Thoracic aorta (tissue), 2 donors: ENCODE results near the gene POU2AF2. TPM values are rescaled to one million over a fixed set of nuclear protein-coding genes. Genes with fewer than 3 reads are reported as not detected.
"Not testable (repeated sequence)": the region's sequence is repeated elsewhere in the genome, so short reads cannot be mapped to it uniquely, and the experiment has no call there.

ENCODE experiments used
- ATAC-seq: fragments of 150-250 bp; one replicate; pipeline ENCODE4 v1.8.0; 2017; ENCODE audit warnings: low read depth; ENCODE audit not compliant: insufficient number of reproducible peaks, low FRiP score
- DNase-seq: peaks from one replicate; pipeline ENCODE4 v3.0.0-alpha.2; 2020; ENCODE audit warnings: low spot score
- H3K27ac ChIP-seq, 2 donors: fragments of 200-600 bp; sonication (generic); 1 replicate in 1 of 2; 2 replicates in 1 of 2; pipeline ENCODE4 v1.5.1; 2016; ENCODE audit warnings: mild to moderate bottlenecking in 2 of 2, moderate library complexity in 2 of 2
- H3K27me3 ChIP-seq: fragments of 200-600 bp; sonication (generic); replicated peaks from 2 replicates; pipeline ENCODE4 v1.6.0; 2016; ENCODE audit warnings: mild to moderate bottlenecking; ENCODE audit not compliant: insufficient read depth
- H3K36me3 ChIP-seq: fragments of 200-600 bp; sonication (generic); one replicate; pipeline ENCODE4 v1.5.1; 2016
- H3K4me1 ChIP-seq, 2 donors: fragments of 200-600 bp; sonication (generic); 1 replicate in 1 of 2; 2 replicates in 1 of 2; pipeline versions ENCODE4 v1.5.1 to v1.6.0; 2016; ENCODE audit warnings: low read depth in 2 of 2, mild to moderate bottlenecking in 1 of 2; ENCODE audit not compliant: control insufficient read depth in 1 of 2
- H3K4me3 ChIP-seq: fragments of 200-600 bp; sonication (generic); 2 replicates; pipeline ENCODE4 v1.5.1; 2016; ENCODE audit warnings: mild to moderate bottlenecking
- H3K9me3 ChIP-seq: fragments of 200-600 bp; sonication (generic); 2 replicates; pipeline ENCODE4 v1.5.1; 2016
- total RNA-seq, 2 donors: library from RNA; depleted of rRNA; stranded (reverse); fragments of >200 nt; gene quantifications; one replicate each; pipeline versions ENCODE4 v1.1.0 to v1.2.3, GENCODE V29; 2016
- TF ChIP-seq, protein P1 (sequence below): fragments of 200-600 bp; sonication (generic); IDR thresholded peaks from one replicate; pipeline ENCODE4 v1.5.1; 2019; ENCODE audit warnings: antibody characterized with exemption

The POU2AF2 gene
- total RNA-seq, 2 donors from 2014 or later, result not detected

GRCh38 chr11:111264646-111265045 is 19.1 kb downstream of the POU2AF2 start:
- TF ChIP-seq, protein P1, sequence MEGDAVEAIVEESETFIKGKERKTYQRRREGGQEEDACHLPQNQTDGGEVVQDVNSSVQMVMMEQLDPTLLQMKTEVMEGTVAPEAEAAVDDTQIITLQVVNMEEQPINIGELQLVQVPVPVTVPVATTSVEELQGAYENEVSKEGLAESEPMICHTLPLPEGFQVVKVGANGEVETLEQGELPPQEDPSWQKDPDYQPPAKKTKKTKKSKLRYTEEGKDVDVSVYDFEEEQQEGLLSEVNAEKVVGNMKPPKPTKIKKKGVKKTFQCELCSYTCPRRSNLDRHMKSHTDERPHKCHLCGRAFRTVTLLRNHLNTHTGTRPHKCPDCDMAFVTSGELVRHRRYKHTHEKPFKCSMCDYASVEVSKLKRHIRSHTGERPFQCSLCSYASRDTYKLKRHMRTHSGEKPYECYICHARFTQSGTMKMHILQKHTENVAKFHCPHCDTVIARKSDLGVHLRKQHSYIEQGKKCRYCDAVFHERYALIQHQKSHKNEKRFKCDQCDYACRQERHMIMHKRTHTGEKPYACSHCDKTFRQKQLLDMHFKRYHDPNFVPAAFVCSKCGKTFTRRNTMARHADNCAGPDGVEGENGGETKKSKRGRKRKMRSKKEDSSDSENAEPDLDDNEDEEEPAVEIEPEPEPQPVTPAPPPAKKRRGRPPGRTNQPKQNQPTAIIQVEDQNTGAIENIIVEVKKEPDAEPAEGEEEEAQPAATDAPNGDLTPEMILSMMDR, result no peak
- no peak overlapping the region for H3K27ac ChIP-seq
- ATAC-seq, result no peak
- H3K4me1 ChIP-seq, result peaks cover 4 to 6% of the 10 kb centered on the region in 2 donors
- H3K27me3 ChIP-seq, result no peaks in the 10 kb centered on the region
- H3K4me3 ChIP-seq, result no peak overlapping the region
- DNase-seq, result no peak
- H3K36me3 ChIP-seq, result no peaks in the 10 kb centered on the region
- H3K9me3 ChIP-seq, result no peaks in the 10 kb centered on the region

- H3K4me3 ChIP-seq, result no peak overlapping the region
- TF ChIP-seq, protein P1, result no peak
- no peak for DNase-seq
- peaks cover 7 to 9% of the 10 kb centered on the region in 2 donors for H3K4me1 ChIP-seq
- H3K27me3 ChIP-seq, result no peaks in the 10 kb centered on the region
- H3K9me3 ChIP-seq, result no peaks in the 10 kb centered on the region
- ATAC-seq, result no peak
- no peak overlapping the region for H3K27ac ChIP-seq
- H3K36me3 ChIP-seq, result no peaks in the 10 kb centered on the region
These were observed 19.9 kb downstream of the POU2AF2 start for GRCh38 chr11:111265421-111265820.

- H3K9me3 ChIP-seq, ATAC-seq, H3K27ac ChIP-seq, H3K27me3 ChIP-seq, H3K4me3 ChIP-seq, DNase-seq, H3K4me1 ChIP-seq, H3K36me3 ChIP-seq: not testable (repeated sequence)
These were observed 22.8 kb downstream of the POU2AF2 start for GRCh38 chr11:111268303-111268702.

GRCh38 chr11:111269146-111269868 is 23.8 kb downstream of the POU2AF2 start:
- ATAC-seq, result no peak
- Histone ChIP-seq H3K4me1 (peaks cover 7 to 9% of the 10 kb centered on the region in 2 donors), H3K36me3 (no peaks in the 10 kb centered on the region), H3K27me3 (no peaks in the 10 kb centered on the region), H3K4me3 (no peak overlapping the region), H3K27ac (no peak overlapping the region), H3K9me3 (no peaks in the 10 kb centered on the region)
- TF ChIP-seq, protein P1, result no peak
- DNase-seq, result no peak

GRCh38 chr11:111272420-111272819 is 26.9 kb downstream of the POU2AF2 start:
- Histone ChIP-seq H3K4me3 (no peak overlapping the region), H3K27me3 (no peaks in the 10 kb centered on the region), H3K4me1 (peaks cover 7 to 9% of the 10 kb centered on the region in 2 donors), H3K36me3 (no peaks in the 10 kb centered on the region), H3K9me3 (no peaks in the 10 kb centered on the region), H3K27ac (no peak overlapping the region)
- DNase-seq (no peak), ATAC-seq (no peak)
- TF ChIP-seq, protein P1, result no peak
